BJ (cell line): ENCODE measurements around the gene MRNIP. TPM values are rescaled to one million over a fixed set of nuclear protein-coding genes. Genes with fewer than 3 reads are reported as not detected.

Experiments
- polyA plus RNA-seq: library from polyadenylated mRNA; depleted of rRNA; stranded (reverse); fragments of >200 nt; gene quantifications from 2 replicates; pipeline ENCODE4 v1.2.3, GENCODE V29; 2011; rRNA removed
- small RNA-seq: library from RNA; depleted of rRNA; stranded (forward); fragments of <200 nt; gene quantifications from one replicate; pipeline ENCODE3, GENCODE V24; 2012; ENCODE audit warnings: low replicate concordance, low read depth; ENCODE audit not compliant: insufficient read length

Gene MRNIP
- polyA plus RNA-seq, 1 experiment, result 14.1 TPM

Small RNA genes within 50 kb of the gene (small RNA-seq; reads per million reads assigned to genes)
- 0.63 reads per million for gene MIR1229
- gene RF00019, result not detected

Other genes starting within 250 kb of the MRNIP start
- gene HNRNPH1, start 235.1 kb downstream of the MRNIP start, polyA plus RNA-seq, result 142 and 247 TPM in 2 replicates
- not detected in 2 replicates for gene CBY3, start 177.8 kb downstream of the MRNIP start, polyA plus RNA-seq
- gene CANX, start 159.8 kb downstream of the MRNIP start, polyA plus RNA-seq, result 502 and 974 TPM in 2 replicates
- gene MAML1, start 126.0 kb downstream of the MRNIP start, polyA plus RNA-seq, result 4.4 and 5.3 TPM in 2 replicates
- 0.49 and 0.88 TPM in 2 replicates for gene LTC4S, start 64.8 kb downstream of the MRNIP start, polyA plus RNA-seq
- 91.7 and 131 TPM in 2 replicates for gene MGAT4B, start 52.0 kb downstream of the MRNIP start, polyA plus RNA-seq
- 307 and 361 TPM in 2 replicates for gene SQSTM1, start 37.9 kb downstream of the MRNIP start, polyA plus RNA-seq
- 53.2 and 89.0 TPM in 2 replicates for gene TBC1D9B, start 49.1 kb upstream of the MRNIP start, polyA plus RNA-seq
- 32.7 and 41.1 TPM in 2 replicates for gene RNF130, start 212.9 kb upstream of the MRNIP start, polyA plus RNA-seq